Stomach smooth muscle (tissue), 2 donors: Measurements from ENCODE around the gene IL1RL2.
A peak's percentile ranks its signal among the peaks of the same experiment; 100 is the strongest.

Source experiments
- H3K27ac ChIP-seq: one replicate; pipeline ENCODE4 v1.7.0; 2013; ENCODE audit warnings: mild to moderate bottlenecking, low read length, inconsistent platforms
- H3K27me3 ChIP-seq, 2 donors: one replicate each; pipeline ENCODE4 v1.7.0; 2013; ENCODE audit warnings: low read length in 2 of 2; ENCODE audit not compliant: insufficient read depth in 2 of 2, control insufficient read depth in 1 of 2
- H3K36me3 ChIP-seq, 2 donors: one replicate each; pipeline ENCODE4 v1.7.0; 2013; ENCODE audit warnings: low read length in 2 of 2; ENCODE audit not compliant: control insufficient read depth in 2 of 2, insufficient read depth in 2 of 2
- H3K4me1 ChIP-seq: one replicate; pipeline ENCODE4 v1.7.0; 2013; ENCODE audit warnings: low read length; ENCODE audit not compliant: control insufficient read depth, insufficient read depth
- H3K4me3 ChIP-seq, 2 donors: one replicate each; pipeline ENCODE4 v1.7.0; 2013; ENCODE audit warnings: low read length in 2 of 2
- H3K9ac ChIP-seq, 2 donors: one replicate each; pipeline ENCODE4 v1.7.0; 2013; ENCODE audit warnings: low read length in 2 of 2, mild to moderate bottlenecking in 1 of 2
- H3K9me3 ChIP-seq, 2 donors: one replicate each; pipeline ENCODE4 v1.7.0; 2013; ENCODE audit warnings: low read length in 2 of 2; ENCODE audit not compliant: control insufficient read depth in 2 of 2
- donor health status: healthy.
- donor health status: Pancreatic carcinoma.

Gene IL1RL2

GRCh38 chr2:102240640-102241370 lies 54.0 kb downstream of the IL1RL2 start:
- H3K27me3 ChIP-seq: no peaks in the 10 kb centered on the region
- H3K27ac ChIP-seq: peak overlapping the region; percentile 24
- peak overlapping the region in 1 of 2 donors; percentile 29 for H3K9ac ChIP-seq
- peak overlapping the region in 1 of 2 donors; percentile 8 for H3K4me3 ChIP-seq
- H3K36me3 ChIP-seq: no peaks in the 10 kb centered on the region
- H3K4me1 ChIP-seq: peaks cover 5% of the 10 kb centered on the region
- no peaks in the 10 kb centered on the region for H3K9me3 ChIP-seq

DNA sequence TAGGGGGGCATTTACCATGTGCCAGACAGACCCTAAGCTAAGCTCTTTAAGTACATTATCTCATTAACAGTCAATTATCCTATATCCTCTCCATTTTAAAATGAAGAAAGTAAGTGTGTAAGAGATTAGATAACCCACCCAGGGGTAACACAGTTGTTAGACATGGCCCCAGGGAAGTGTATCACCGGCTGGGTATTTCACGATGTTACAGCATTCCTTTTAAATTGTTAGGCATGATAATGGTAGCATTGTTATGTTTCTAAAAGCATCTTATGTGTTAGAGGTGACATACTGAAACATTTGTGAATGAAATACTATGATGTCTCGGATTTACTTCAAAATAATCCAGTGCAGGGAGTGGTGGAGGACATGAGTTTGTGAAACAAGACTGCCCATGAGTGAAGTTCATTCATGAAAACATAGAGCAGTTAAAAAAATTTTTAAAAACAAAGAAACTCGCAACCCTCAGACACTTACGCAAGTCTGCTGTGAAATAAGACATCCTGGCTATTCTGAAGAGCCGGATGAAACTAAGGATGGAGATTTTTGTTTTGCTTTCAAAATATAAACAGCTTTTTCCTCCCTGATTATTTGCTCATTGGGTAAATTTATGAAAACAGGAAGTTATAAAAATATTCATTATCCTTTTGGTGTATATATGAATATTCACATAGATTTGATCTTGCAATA lies 54.9 kb downstream of the IL1RL2 start:
- H3K9me3 ChIP-seq: no peaks in the 10 kb centered on the region
- no peak overlapping the region for H3K4me3 ChIP-seq
- no peak overlapping the region for H3K27ac ChIP-seq
- H3K4me1 ChIP-seq: peaks cover 5% of the 10 kb centered on the region
- no peaks in the 10 kb centered on the region for H3K36me3 ChIP-seq
- H3K27me3 ChIP-seq: no peaks in the 10 kb centered on the region
- H3K9ac ChIP-seq: no peak overlapping the region

- Histone ChIP-seq H3K27me3 (no peaks in the 10 kb centered on the region), H3K36me3 (no peaks in the 10 kb centered on the region), H3K9ac (no peak overlapping the region), H3K27ac (no peak overlapping the region), H3K9me3 (no peaks in the 10 kb centered on the region), H3K4me1 (peaks cover 4% of the 10 kb centered on the region), H3K4me3 (no peak overlapping the region)
Observed at GRCh38 chr2:102245266-102246151, 58.7 kb downstream of the IL1RL2 start.

DNA sequence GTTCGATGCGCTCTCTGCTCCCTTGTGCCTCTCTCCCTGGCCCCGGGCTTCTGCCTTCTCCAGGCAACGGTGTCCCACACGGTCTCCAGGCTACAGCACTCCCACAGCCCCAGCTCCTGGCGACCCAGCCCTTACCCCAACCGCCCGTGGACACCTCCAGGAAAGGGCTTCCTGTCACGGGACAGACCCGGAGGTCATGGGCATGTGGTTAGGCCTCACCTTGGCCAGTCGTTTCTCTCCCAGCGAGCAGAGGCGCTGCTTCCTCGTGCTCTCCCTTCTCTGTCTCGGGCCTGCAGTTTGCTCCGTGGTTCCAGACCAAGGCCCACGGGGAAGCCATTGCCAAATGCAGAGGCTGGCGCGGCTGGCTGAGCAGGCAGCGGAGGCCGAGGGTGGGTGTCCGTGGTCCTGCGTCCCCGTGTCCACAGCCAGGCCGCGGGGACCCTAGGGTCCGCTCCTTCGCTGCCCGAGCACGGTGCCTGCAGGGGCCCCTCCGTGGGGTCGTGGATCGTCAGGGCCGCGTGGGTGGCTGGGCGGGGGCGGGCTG lies 63.5 kb downstream of the IL1RL2 start:
- no peak overlapping the region for H3K4me3 ChIP-seq
- H3K27ac ChIP-seq: no peak overlapping the region
- no peaks in the 10 kb centered on the region for H3K36me3 ChIP-seq

GRCh38 chr2:102251042-102251848 lies 64.4 kb downstream of the IL1RL2 start:
- H3K4me3 ChIP-seq: peak overlapping the region; percentile 73 to 76
- no peak overlapping the region for H3K27ac ChIP-seq
- H3K36me3 ChIP-seq: no peaks in the 10 kb centered on the region
- peaks cover 0 to 3% of the 10 kb centered on the region in 2 donors for H3K27me3 ChIP-seq
- peak overlapping the region in 1 of 2 donors; percentile 68 for H3K9ac ChIP-seq
- H3K4me1 ChIP-seq: peaks cover 5% of the 10 kb centered on the region
- no peaks in the 10 kb centered on the region for H3K9me3 ChIP-seq

More for the DNA sequence above, 63.5 kb downstream of the IL1RL2 start:
- H3K9me3 ChIP-seq: no peaks in the 10 kb centered on the region
- H3K4me1 ChIP-seq: peaks cover 5% of the 10 kb centered on the region
- no peak overlapping the region for H3K9ac ChIP-seq
- peaks cover 0 to 3% of the 10 kb centered on the region in 2 donors for H3K27me3 ChIP-seq

DNA sequence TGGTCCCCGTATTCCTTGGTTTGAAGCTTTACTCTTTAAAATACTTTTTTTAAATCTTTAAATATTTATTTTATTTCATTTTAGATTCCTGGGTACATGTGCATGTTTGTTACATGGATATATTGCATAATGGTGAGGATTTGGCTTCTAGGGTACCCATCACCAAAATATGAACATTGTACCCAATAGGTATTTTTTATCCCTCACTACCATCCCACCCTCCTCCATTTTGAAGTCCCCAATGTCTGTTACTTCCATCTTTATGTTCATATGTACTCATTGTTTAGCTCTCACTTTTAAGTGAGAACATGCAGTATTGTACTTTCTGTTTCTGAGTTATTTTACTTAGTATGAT lies 65.0 kb downstream of the IL1RL2 start:
- Histone ChIP-seq H3K4me3 (no peak overlapping the region), H3K36me3 (no peaks in the 10 kb centered on the region), H3K4me1 (peaks cover 5% of the 10 kb centered on the region), H3K27ac (no peak overlapping the region), H3K9ac (no peak overlapping the region), H3K27me3 (peaks cover 0 to 3% of the 10 kb centered on the region in 2 donors), H3K9me3 (no peaks in the 10 kb centered on the region)

GRCh38 chr2:102252236-102252635 lies 65.4 kb downstream of the IL1RL2 start:
- H3K27ac ChIP-seq: no peak overlapping the region
- H3K9ac ChIP-seq: no peak overlapping the region
- H3K27me3 ChIP-seq: peaks cover 0 to 5% of the 10 kb centered on the region in 2 donors
- H3K9me3 ChIP-seq: no peaks in the 10 kb centered on the region
- peaks cover 5% of the 10 kb centered on the region for H3K4me1 ChIP-seq
- no peak overlapping the region for H3K4me3 ChIP-seq
- no peaks in the 10 kb centered on the region for H3K36me3 ChIP-seq

DNA sequence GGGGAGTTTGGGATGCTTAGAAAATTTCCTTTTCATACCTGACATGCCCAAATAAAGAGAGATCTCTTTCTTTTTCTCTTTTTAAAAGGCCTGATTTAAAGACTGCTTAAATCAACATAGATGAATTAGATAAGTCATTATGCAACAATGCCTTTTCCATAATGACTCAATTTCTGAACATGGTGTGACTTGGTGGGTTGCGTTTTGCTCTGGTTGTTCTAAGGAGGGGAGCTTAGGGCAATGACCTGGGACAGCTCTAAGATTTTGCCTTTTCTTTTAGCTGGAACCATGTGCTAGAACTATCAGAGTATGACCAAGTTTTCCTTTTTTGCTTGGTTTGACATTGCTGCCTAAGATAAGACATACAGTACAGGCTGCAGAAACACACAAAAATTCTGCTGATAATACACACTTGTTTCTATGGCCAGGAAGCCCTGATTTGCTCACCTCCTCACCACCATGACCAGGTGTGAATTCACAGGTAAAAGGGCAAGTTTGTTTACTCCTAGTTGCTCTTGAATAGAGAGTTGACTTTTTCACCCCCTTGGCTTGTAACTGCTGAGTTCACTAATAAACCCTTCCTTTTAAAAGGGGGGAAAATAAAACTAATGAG lies 66.4 kb downstream of the IL1RL2 start:
- H3K9ac ChIP-seq: no peak overlapping the region
- peaks cover 0 to 5% of the 10 kb centered on the region in 2 donors for H3K27me3 ChIP-seq
- H3K4me1 ChIP-seq: peaks cover 5% of the 10 kb centered on the region
- no peaks in the 10 kb centered on the region for H3K9me3 ChIP-seq
- H3K36me3 ChIP-seq: no peaks in the 10 kb centered on the region
- H3K4me3 ChIP-seq: no peak overlapping the region
- H3K27ac ChIP-seq: no peak overlapping the region

DNA sequence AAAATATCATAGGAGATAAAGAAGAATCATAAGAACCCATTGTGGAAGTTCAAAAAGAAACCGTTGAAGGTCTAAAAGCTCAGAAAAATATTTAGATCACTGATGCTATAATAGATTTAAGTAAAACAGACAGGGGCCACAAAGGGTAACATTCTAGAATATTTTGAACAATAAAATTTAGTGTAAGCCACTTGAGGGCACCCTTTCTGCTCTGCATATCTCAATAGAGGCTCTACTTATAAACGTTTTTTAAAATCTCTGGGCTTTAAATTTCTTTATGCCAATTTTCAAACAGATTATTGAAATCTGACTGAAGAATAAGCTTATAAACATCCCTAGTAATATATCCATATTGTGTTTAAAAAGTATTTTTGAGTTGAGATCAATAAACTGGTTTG lies 66.9 kb downstream of the IL1RL2 start:
- H3K36me3 ChIP-seq: no peaks in the 10 kb centered on the region
- no peak overlapping the region for H3K27ac ChIP-seq
- peaks cover 0 to 5% of the 10 kb centered on the region in 2 donors for H3K27me3 ChIP-seq
- H3K9me3 ChIP-seq: no peaks in the 10 kb centered on the region
- H3K9ac ChIP-seq: no peak overlapping the region
- H3K4me1 ChIP-seq: peaks cover 5% of the 10 kb centered on the region
- no peak overlapping the region for H3K4me3 ChIP-seq
